Forelimb muscle (tissue), 1 donor: Measurements from ENCODE around the gene ARAP1. TPM values are rescaled to one million over a fixed set of nuclear protein-coding genes. Genes with fewer than 3 reads are reported as not detected.

Experiments used
- DNase-seq: peaks from one replicate; pipeline ENCODE4 v3.0.0-alpha.2; 2013; ENCODE audit warnings: low read depth
- polyA plus RNA-seq: library from polyadenylated mRNA; unstranded; fragments of 120-200 nt; gene quantifications from one replicate; pipeline ENCODE4 v1.2.1, GENCODE V29; 2013; ENCODE audit not compliant: insufficient read length

ARAP1 gene
- polyA plus RNA-seq, 1 donor = 55.3 TPM

GRCh38 chr11:72685560-72686480, 66.4 kb downstream of the ARAP1 start:
- no peak for DNase-seq

- no peak for DNase-seq
Measured at GRCh38 chr11:72684236-72684912, 67.8 kb downstream of the ARAP1 start.

DNA sequence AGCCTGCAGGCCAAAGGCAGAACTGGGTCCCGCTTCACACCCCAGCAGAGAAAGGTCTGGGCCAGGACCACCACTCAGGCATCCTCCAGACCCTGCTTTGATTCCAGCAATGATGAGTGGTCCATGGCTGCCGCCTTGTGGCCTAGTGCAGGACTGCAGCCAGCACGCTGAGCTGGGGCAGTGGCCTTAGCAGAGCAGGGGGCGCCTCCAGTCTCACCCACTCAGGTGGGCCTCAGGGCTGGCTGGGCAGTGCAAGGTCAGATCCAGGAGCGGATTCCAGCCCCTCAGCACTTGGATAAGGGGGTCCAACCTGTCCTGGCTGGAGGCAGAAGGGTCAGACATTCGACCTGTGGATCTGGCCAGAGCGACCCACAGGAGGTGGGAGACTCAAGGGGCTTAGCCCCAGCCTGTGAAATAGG, 68.4 kb downstream of the ARAP1 start:
- no peak for DNase-seq

- no peak for DNase-seq
Measured at GRCh38 chr11:72682858-72683243, 69.4 kb downstream of the ARAP1 start.

DNA sequence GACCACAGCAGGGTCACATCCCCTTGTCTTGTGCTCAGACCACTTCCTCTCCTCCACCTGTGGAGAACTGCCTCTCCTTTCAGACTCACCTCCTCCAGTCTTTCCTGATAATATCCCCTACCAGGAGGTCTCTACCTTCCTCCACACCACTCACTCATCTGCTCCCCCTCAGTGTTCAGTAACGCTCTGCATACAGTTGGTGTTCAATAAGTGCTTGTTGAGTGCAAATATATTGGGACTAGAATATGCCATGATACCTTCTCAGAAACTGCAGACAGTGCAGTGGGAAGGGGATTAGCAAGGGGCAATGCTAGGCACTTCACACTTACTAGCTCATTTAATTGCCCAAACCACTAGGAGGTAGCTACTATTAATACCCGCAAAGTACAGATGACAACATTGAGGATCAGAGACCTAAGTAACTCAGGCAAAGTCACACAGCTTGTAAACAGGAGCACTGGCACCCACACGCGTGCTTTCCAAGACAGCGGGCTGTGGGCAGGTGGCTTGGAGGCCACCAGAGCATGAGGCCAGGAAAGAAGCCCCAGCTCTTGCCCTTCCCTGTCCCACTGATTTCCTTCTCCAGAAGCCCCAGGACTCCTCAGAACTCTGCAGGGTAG, 69.9 kb downstream of the ARAP1 start:
- no peak for DNase-seq

GRCh38 chr11:72681226-72682153, 70.7 kb downstream of the ARAP1 start:
- DNase-seq = no peak

- no peak for DNase-seq
Measured at GRCh38 chr11:72680624-72681158, 71.5 kb downstream of the ARAP1 start.

- no peak for DNase-seq
Measured at GRCh38 chr11:72679869-72680268, 72.3 kb downstream of the ARAP1 start.

- DNase-seq = no peak
Measured at GRCh38 chr11:72678524-72678923, 73.7 kb downstream of the ARAP1 start.

GRCh38 chr11:72676861-72677341, 75.3 kb downstream of the ARAP1 start:
- no peak for DNase-seq

- DNase-seq = no peak
Measured at GRCh38 chr11:72675221-72675620, 77.0 kb downstream of the ARAP1 start.

DNA sequence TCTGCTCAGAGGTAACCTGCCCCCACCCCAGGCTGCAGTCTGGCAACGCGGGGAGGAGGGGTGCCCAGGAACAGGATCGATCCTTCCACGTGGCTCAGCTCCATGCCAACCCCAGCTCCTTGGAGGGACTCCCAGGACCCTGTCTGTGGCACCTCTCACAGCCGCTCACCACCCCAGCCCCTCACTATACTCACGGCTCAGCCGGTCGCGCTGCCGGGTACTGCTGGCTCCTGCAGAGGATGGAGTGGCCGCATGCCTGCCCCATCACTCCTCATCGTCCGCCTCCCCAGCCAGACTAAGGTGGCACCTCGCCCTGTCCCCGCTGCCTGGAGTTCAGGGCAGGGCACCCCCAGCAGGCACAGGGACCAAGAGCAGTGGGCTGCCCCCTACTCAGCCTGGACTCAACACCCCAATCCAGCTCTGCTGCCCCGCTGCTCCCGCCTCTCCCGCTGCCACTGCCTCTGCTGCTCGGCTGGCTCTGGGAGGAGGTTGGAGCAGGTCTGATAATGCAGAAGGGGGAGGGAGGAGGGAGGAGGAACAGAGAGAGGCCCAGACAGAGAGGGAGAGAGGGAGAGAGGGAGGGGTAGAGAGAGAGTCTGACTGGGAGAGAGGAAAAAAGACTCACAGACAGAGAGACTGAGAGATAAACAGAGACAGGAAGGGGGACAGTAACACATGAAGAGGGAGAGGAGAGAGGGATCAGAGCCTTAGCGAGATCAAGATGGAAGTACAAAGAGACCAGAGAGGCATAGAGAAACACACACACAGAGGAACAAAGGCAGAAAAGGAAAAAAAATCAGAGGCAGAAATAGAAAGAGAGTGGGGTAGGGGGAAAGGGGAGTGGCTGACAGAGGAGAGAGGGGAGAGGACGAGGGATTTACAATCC, 78.0 kb downstream of the ARAP1 start, which contains the start of gene PDE2A:
PDE2A (minus strand) TSS at position 480 of the 886 bp plus-strand sequence; CDS start at position 265, 215 bp downstream.
- no peak for DNase-seq

DNA sequence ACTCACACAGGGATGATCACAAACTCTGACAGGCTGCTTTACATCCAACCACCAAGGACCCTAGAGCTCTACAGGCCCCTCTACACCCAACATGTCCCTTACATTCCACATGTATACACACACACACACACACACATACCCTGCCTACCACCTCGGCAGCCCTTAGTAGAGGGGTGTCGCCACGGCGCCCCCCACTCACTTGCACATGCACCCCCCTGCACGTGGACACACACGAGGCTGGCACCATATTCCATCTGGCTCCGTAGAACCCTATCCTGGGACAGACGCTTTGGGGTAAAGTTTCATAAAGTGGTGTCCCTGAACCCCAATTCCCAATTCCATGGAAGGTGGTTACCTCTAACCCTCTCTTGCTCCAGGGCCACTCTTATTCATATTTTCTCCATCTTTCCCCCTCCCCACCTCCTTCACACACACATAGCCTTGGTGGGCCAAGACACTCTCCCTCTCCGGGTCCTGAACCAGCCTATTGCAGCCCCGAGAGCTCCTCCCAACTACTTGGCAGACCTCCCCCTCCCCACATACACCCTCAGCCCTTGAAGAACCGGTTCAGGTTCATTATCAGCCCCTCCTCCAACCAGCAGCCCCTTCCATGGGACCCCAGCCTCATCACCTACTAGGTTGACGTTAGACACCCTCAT, 78.8 kb downstream of the ARAP1 start:
- no peak for DNase-seq

GRCh38 chr11:72672597-72673238, 79.5 kb downstream of the ARAP1 start:
- DNase-seq = no peak

DNA sequence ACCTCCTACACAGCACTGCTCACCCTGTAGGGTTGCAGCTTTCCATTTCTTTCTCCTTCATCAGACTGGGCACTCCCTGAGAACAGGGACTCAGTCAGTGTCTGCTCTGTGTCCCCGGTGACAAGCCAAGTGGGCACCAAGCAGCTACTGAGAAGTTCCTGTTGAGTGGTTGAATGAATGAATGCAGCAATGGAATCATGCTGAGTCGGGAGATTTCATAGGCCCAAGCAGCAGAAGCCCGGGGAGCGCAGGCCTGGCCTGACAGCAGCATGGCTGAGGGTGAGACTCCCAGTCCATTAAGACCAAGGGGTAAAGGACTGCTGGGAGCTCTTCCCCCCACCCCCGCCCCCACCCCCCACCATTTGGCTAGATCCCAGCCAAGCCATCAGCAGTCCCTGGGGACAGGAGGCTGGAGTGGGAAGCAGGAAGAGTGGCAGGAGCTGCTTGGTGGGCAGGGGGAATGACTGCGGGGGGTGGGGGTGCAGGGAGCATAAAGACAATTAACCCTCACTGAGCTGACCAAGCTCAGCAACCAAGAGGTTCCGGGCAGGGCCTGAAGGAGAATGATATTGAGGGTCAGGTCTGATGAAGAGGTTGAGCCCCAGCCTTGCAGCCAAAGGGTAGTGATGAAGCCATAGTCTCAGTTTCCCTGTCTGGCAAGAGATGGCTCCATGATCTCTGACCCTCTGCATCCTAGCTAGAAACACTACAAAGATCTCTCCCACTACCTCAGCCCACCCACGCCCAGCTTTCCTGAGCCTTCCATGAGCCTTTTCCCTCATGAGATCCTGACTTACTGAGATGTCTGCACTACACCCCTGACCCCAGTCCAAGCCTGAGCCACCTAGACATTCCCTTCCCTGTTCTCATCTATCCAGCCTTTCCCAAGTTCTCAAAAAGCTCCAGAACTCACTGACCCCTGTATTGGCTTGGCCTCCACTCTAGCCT, 80.8 kb downstream of the ARAP1 start:
- no peak for DNase-seq

- no peak for DNase-seq
Measured at GRCh38 chr11:72670041-72670440, 82.2 kb downstream of the ARAP1 start.

GRCh38 chr11:72669527-72669926, 82.7 kb downstream of the ARAP1 start:
- DNase-seq = no peak
